Measurements from ENCODE around the gene ALS2. TPM values are rescaled to one million over a fixed set of nuclear protein-coding genes. Genes with fewer than 3 reads are reported as not detected.

ALS2 gene
- total RNA-seq, 1 donor from 2014 or later: 79.7 TPM

GRCh38 chr2:201754717-201755415, 25.9 kb downstream of the ALS2 start:
- DNase-seq: no peak

GRCh38 chr2:201751566-201751965, 29.2 kb downstream of the ALS2 start:
- DNase-seq: no peak

GRCh38 chr2:201746551-201746950, 34.2 kb downstream of the ALS2 start:
- no peak for DNase-seq

- DNase-seq: no peak
Observed at GRCh38 chr2:201735486-201735885, 45.2 kb downstream of the ALS2 start.

- DNase-seq: no peak
Observed at GRCh38 chr2:201734111-201734510, 46.6 kb downstream of the ALS2 start.

GRCh38 chr2:201733544-201733943, 47.2 kb downstream of the ALS2 start:
- no peak for DNase-seq

GRCh38 chr2:201730651-201731285, 50.0 kb downstream of the ALS2 start:
- DNase-seq: no peak

GRCh38 chr2:201715459-201715858, 65.3 kb downstream of the ALS2 start:
- DNase-seq: no peak

- DNase-seq: no peak
Observed at GRCh38 chr2:201712726-201713125, 68.0 kb downstream of the ALS2 start.

- no peak for DNase-seq
Observed at GRCh38 chr2:201709747-201710146, 71.0 kb downstream of the ALS2 start.

- no peak for DNase-seq
Observed at GRCh38 chr2:201709049-201709448, 71.7 kb downstream of the ALS2 start.

- no peak for DNase-seq
Observed at GRCh38 chr2:201707753-201708152, 73.0 kb downstream of the ALS2 start.

GRCh38 chr2:201707142-201707541, 73.6 kb downstream of the ALS2 start:
- no peak for DNase-seq

GRCh38 chr2:201704536-201704935, 76.2 kb downstream of the ALS2 start:
- DNase-seq: no peak

- no peak for DNase-seq
Observed at GRCh38 chr2:201701646-201702045, 79.1 kb downstream of the ALS2 start.

GRCh38 chr2:201699416-201699815, 81.3 kb downstream of the ALS2 start:
- DNase-seq: no peak

- no peak for DNase-seq
Observed at GRCh38 chr2:201698588-201699226, 82.0 kb downstream of the ALS2 start, which contains the start of gene MPP4. MPP4 (minus strand) TSS chr2:201698644; CDS start chr2:201693954, 4,690 bp downstream.

- DNase-seq: no peak
Observed at GRCh38 chr2:201697899-201698298, 82.8 kb downstream of the ALS2 start.

GRCh38 chr2:201696151-201696659, 84.5 kb downstream of the ALS2 start:
- DNase-seq: no peak

- no peak for DNase-seq
Observed at GRCh38 chr2:201685156-201685555, 95.6 kb downstream of the ALS2 start.

GRCh38 chr2:201680743-201681142, 100.0 kb downstream of the ALS2 start:
- DNase-seq: no peak

GRCh38 chr2:201678401-201678800, 102.3 kb downstream of the ALS2 start:
- no peak for DNase-seq

- DNase-seq: no peak
Observed at GRCh38 chr2:201675454-201675853, 105.3 kb downstream of the ALS2 start.

Data from occipital lobe (tissue), 2 donors.